GM19099 (cell line): ENCODE data around the gene NAPG.

Experiments used
- POLR2A ChIP-seq: IDR thresholded peaks from 3 replicates; pipeline ENCODE4 v1.6.1; 2011; ENCODE audit warnings: low read depth; ENCODE audit not compliant: insufficient read length; ENCODE audit errors: extremely low read depth

The NAPG gene

DNA sequence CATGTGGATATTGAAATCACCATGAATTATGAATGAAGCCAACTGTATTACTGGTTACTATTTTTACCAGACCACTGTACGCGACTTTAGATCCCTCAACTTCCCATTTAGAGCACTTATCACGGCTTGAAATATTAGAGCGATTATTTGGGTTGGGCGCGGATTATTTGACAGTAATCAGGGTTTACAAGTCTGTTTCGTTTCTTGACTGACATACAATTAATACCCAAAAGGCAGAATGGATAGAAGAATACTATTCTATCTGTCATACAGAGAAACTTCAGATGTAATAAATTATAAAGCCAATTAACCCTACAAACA, 496 bp upstream of the NAPG start:
- no peak for TF ChIP-seq POLR2A

DNA sequence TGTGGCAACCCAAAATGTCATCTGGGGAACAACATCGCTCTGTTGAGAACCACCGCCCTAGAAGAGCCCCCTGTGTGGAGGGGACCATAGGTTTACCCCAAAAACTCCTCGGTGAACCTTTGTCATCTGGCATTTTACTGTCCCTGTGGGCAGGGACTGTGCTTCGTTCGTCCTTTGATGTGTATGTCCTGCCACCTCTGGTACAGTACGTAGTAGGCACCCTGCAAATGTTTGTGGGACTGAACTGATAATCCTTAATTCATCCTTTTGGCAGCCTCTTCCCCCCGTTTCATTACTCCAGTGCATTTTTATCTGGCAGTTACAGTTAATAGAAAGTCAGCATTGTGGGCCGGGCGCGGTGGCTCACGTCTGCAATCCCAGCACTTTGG, 728 bp downstream of the NAPG start:
- no peak for TF ChIP-seq POLR2A

DNA sequence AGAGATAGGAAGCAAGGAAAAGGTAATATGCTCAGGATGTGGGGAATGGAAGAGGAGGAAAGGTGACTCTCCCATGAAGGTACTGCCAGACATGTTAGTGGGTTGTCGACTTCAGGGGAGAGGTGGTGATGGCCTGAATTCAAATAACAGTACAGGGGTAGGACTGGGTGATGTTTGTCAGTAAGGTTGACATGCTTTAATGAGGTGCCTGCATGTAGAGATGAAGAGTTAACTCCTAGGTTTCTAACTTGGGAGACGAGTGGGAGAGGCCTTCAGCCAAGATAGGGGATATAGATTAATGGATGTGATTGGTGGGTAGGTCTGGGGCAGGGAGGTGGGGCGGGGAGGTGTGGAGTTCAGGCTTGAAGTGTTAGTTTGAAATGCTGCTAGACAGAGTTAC, 2.6 kb downstream of the NAPG start:
- no peak for TF ChIP-seq POLR2A

DNA sequence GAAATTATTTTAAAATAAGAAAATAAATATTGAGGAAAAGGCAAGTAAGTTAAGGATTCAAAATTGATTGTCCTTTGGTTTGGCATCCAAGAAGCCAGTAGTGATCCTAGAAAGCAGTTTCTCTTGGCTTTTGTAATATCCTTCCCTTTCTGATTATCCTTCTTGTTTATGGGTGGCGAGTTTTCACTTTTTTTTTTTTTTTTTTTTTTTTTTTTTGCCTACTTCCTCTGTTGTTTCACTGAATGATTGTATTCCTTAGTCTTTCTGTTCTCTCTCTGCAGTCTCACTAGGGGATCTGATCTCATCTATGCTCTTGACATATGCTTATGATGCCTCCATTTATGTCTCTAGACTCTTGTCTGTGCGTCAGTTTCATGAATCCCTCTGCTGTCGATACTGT, 4.2 kb downstream of the NAPG start:
- no peak for TF ChIP-seq POLR2A

DNA sequence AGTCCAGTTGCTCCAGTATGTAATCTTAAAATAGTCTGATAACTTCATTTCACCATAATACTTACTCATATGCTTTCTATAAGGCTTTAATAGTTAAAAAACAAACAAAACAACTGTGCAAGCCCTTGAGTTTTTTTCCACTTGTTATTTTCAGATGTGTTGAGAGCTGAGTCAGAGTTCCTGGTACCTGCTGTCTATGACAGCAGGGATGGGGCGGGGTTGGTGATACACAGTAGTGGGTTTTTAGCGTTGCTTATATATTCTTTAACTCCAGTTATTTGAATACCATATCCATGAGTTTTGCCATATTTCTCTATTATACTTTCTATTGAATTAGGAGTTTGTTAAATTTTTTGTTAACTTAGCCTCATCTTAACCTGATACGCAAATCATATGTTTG, 5.0 kb downstream of the NAPG start:
- no peak for TF ChIP-seq POLR2A

DNA sequence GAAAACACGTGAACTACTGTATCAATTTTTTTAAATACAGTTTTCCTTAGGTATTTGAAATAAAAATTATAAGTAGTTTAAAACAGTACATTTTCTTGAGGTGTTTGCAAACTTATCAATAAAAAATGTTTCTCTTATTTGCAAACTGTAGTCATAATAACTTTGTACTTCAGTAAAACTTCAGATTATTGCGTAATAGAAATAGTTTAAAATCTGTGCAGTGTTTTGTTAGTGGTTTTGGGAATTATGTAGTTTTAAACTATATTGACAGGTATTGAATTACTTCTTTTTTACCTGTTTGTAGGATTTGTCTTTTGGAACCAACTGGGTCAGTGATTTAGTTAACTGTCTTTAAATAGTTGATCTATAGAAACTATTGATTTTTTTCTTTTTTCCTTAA, 7.3 kb downstream of the NAPG start:
- TF ChIP-seq POLR2A: no peak

DNA sequence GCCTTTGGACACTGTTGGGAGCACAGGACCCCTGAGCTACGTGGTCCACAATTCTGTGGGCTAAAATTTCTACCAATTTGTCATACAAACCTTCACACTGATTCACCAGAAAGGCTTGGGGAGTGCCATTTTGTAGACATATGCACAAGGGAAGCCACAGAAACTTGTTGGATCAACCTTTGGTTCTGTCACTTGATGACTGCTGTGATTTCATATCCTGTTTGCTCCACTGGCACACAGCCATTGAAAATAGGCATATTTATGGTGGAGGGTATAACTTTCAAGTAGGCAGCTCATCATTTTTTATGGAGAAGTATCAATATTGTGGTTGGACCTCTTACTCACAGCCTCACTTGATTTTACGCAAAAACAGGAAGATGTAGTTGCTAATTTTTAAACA, 10.5 kb downstream of the NAPG start:
- TF ChIP-seq POLR2A: no peak

DNA sequence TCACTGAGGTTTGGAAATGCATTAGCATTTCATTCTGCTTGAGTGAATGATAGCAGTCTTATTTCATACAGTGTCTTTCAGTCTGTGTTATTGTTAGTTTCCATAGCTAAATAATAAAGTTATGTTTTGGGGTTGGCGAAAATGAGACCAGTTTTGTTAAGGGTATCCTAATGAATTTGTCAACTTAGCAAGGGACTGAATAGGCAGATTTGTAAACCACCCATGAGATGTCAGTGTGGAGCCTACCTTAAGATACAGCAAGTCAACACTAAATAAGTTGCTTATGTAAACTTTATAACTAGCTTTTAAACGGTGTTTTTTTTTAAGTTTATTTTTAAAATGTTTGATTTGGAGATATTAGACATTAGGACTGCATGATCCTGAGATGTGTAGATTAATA, 11.9 kb downstream of the NAPG start:
- no peak for TF ChIP-seq POLR2A

DNA sequence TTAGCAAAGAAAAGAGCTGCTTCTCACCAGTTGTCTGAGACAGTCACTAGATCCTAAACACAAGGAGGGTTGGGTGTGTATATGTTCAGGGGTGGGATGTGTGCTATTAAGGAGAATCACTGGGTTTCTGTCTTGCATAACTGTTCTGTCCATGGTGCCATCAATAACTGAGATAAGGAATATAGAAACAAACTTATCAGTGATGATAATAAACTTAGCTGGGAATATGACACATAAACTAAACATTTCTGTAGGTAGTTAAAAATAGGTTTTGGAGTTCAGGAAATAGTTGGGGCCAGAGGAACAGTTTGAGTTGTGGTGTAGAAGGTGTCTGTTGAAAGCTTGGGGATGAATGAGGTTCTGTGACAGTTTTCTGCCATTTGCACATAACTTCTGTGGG, 17.4 kb downstream of the NAPG start:
- TF ChIP-seq POLR2A: no peak

DNA sequence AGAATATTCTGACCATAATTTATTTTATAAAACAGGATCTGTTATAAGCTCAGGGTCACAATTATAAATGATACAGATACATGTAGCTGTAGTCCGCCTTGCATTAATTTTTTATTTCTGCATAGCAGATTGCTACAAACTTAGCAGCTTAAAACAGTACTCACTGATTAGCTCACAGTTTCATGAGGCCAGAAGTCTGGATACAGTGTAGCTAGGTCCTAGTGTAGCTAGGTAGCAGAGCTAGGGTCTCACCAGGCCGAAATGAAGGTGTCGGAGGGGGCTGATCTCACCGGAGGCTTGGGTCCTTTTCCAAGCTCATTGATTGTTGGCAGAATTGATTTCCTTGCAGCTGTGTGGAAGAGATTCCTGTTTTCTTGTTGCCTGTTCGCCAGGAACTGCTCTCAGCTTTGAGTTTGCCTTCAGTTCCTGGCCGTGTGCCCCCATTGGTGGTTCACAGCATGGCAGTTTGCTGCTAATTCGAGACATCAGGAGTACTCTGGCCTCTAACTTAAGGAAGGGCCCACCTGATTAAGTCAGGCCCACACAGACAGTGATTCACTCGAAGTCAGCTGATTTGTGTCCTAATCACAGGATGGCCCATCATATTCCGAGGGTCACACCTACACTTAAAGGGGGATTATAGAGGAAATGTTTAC, 18.4 kb downstream of the NAPG start:
- no peak for TF ChIP-seq POLR2A

DNA sequence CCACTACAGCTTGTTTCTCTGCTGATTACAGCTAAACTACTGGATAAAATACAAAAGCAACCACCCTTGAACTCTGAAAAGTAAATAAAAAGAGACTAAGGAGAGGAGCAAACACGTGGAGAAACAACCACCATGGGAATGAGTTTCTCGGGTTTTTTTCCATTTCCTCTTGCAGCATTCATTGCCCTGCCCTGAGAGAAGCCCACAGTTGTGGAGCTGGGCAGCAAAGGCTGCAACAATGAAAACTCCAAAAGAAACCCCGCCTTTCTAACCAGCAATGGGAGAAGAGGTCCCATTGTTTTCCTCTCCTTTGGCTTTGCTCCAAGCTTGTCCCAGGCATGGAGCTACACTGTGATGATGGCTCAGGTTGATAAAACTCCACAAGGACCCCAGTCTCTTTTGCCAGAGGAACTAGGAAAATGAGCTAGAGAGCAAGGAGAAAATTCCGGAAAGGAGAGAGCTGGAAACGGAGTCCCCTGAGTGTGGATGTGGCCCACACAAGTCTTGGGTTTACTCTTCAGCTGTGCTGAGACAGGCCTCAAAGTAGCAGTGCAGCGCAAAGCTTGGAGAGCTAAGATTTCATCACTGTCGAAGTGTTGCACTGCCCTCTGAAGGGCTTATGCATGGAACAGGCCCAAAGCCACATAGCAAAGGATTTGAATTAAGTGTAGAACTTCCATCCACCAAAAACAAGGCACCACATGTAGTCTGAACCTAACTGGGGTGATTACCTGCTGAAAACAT, 20.9 kb downstream of the NAPG start:
- TF ChIP-seq POLR2A: no peak

DNA sequence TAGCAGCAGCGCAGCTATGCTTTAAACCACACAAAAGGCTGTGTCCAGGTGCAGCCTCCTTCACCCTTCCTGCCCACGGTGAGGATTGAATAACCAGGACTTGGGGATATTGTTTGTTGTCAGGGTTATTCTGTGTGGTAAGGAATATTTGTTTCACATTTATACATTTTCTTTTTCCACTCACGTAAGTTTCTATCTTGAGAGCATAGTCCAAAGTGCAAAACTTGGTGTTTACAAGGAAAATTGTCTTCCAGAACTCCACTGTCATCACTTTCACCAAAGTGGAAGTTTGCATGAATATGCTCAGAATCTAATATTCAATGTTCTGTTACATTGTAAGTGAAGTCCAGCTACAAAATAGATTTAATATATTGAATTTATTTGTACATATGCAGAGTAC, 26.4 kb downstream of the NAPG start:
- TF ChIP-seq POLR2A: no peak

DNA sequence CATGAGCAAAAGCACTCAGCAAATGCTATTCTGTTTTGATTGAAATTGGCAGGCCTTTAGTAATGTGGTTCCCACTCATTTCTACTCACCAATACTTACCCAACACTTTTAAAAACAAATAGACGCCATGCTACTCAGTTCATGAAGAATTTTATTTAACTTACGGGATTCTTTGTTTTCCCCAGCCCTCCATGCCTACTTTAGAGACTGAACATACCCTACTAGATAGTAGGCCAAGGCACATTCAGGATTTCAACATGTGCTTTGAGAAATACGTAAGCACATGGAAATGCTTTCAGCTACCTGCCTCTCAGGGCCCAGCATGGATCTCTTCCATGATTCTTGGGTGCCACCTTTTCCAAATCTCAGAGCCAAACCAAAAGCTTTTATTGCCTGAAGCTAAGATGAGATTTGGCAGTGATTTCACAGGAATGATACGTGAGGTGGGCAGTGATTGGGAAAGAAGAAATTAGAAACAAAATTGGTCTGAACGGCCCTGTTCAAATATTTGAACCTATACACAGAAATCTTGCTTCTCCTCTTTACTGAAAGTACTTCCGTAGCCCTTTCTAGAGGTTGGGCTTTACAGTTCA, 31.4 kb downstream of the NAPG start:
- no peak for TF ChIP-seq POLR2A

DNA sequence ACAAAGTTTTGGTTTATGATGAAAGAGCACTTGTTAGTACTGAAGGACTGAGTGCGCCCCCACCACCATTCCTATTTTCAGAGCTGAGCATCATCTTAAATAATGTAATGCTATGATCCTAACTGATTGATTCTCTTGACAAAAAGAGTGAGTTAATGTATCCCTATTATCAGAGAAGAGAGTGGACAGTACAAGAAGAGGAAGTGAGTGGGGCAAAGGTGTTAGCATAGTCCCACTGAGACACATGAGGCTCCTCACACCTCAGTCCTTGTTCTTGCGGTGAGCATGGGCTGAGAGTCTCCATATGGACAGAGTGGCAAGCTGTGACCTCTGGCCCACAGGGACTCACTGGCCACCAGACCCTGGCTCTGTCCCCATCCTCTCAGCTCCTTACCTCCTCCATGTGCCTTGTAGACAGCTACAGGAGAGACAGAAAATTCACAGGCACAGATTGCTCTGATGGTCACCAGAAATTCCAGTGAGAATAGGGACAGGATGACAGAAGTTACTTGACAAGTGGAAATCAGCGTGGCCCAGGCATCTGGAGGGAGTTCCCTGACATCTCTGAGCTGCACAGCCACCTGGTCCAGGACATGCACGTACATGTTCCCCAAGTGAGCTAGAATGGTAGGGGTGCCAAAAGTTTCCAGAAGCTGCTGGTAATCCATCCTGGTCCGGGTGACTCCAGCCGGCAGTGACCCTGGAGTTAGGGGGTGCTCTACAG, 32.6 kb downstream of the NAPG start:
- no peak for TF ChIP-seq POLR2A

DNA sequence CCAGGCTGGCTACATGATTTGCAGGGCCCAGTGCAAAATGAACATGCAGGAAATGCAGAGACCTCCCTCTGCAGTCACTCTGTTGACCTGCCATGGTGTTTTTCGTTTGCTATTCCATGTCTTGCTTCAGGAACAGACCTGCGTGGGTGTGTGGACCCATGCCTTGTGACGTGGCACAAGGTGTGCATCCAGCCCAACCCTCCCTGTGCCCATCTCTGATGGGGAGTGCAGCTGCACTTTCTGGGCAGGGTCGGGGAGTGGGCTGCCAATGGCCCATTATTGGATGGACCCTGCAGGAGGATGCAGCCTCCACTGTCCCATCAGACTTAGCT, 33.1 kb downstream of the NAPG start:
- TF ChIP-seq POLR2A: no peak

DNA sequence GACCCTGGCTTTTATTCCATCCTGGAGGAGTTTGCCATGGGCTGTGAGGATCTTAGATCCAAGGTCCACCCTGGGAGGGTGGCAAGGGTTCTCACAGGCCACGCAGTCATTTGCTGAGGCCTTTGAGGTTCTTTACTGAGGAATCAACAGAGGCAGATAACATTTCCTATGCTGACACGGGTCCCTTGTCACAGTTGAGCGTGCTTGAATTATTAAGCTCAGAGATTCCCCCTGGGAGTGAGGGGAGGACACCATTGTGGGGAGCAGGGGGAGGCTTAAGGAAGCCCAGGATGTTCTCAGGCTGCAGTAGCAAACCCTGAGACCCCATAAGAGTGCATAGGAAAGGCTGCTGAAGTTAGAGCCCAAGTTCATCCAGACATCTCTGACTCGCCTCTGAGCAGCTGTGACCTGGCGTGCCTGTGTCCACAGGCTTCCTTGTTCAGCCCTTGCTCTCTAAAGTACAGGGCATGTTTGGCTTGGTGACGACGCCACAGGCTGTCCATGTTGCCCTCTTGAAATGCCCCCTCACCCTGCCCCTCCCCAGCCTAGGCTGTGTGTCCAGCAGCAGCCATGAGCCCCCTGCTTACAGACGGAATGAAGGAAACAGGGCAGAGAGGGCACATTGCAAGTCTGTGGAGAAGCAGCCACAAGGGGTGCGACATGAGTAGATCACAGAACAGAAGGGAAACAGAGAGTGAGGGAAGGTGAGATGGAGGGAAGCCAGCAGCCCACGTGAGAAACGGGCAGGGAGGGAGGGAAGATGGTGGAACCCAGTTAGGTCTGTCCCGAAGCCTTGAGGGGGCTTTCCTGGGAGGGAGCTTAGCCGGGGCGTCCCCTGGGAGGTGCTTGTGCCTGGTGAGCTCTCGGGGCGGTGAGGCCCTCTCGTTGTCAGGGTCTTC, 34.0 kb downstream of the NAPG start:
- no peak for TF ChIP-seq POLR2A
